HepG2 (cell line): ENCODE results near the gene BLOC1S4. TPM values are rescaled to one million over a fixed set of nuclear protein-coding genes. Genes with fewer than 3 reads are reported as not detected.
A peak's percentile ranks its signal among the peaks of the same experiment; 100 is the strongest.

Experiments used
- GPN1 ChIP-seq: sonication (generic); formaldehyde crosslinking; IDR thresholded peaks from 2 replicates; pipeline ENCODE4 v1.5.1; 2020; ENCODE audit warnings: missing genetic modification reagents, borderline replicate concordance
- IRF2 ChIP-seq: IDR thresholded peaks from 2 replicates; pipeline ENCODE4 v1.6.1; 2018; ENCODE audit warnings: missing genetic modification reagents, missing compliant biosample characterization
- JUNB ChIP-seq: sonication (generic); formaldehyde crosslinking; IDR thresholded peaks from 2 replicates; pipeline ENCODE4 v1.8.0; 2022; ENCODE audit warnings: missing genetic modification reagents, mild to moderate bottlenecking, borderline replicate concordance
- KLF11 ChIP-seq: IDR thresholded peaks from 2 replicates; pipeline ENCODE4 v1.6.1; 2016; ENCODE audit warnings: missing compliant biosample characterization
- MXI1 ChIP-seq: IDR thresholded peaks from 3 replicates; pipeline ENCODE4 v1.6.1; 2012; ENCODE audit warnings: low read depth, low read length, inconsistent platforms, borderline replicate concordance
- PHF8 ChIP-seq: sonication (generic); formaldehyde crosslinking; IDR thresholded peaks from 2 replicates; pipeline ENCODE4 v1.5.0; 2020; ENCODE audit warnings: missing genetic modification reagents
- PPARG ChIP-seq: conservative IDR thresholded peaks from 2 replicates; pipeline ENCODE4 v1.6.1; 2016; ENCODE audit warnings: missing biosample characterization, missing genetic modification reagents
- SPEN ChIP-seq: sonication (generic); formaldehyde crosslinking; IDR thresholded peaks from 2 replicates; pipeline ENCODE4 v1.5.1; 2020; ENCODE audit warnings: low read depth, mild to moderate bottlenecking, missing genetic modification reagents
- ZMAT3 ChIP-seq: sonication (generic); formaldehyde crosslinking; conservative IDR thresholded peaks from 2 replicates; pipeline ENCODE4 v1.7.0; 2021; ENCODE audit warnings: missing genetic modification reagents
- ZNF775 ChIP-seq: sonication (generic); formaldehyde crosslinking; IDR thresholded peaks from 2 replicates; pipeline ENCODE4 v1.4.0; 2020; ENCODE audit warnings: missing genetic modification reagents, mild to moderate bottlenecking, moderate library complexity, borderline replicate concordance
- polyA plus RNA-seq, 8 experiments: library from polyadenylated mRNA; depleted of rRNA in 3 of 8; stranded (reverse) in 7 of 8; unstranded in 1 of 8; fragments of >200 nt; fragmentation: Illumina TruSeq in 4 of 8; extraction: Trizol in 4 of 8; gene quantifications; 2 replicates each; pipeline versions ENCODE4 v1.2.1 to v1.2.3, GENCODE V29; 2011 to 2016; ENCODE audit warnings: low read depth in 4 of 8, missing spikeins in 1 of 8, mixed read lengths in 1 of 8; ENCODE audit not compliant: insufficient read depth in 1 of 8
- total RNA-seq, 5 experiments: library from RNA; depleted of rRNA; stranded (reverse); fragments of >200 nt; fragmentation: Illumina TruSeq; extraction: Trizol; gene quantifications; 2 replicates each; pipeline ENCODE4 v1.2.3, GENCODE V29; 2016; ENCODE audit warnings: low read depth in 1 of 5
- TF ChIP-seq, protein P1 (sequence below): sonication (generic); formaldehyde crosslinking; IDR thresholded peaks from 2 replicates; pipeline ENCODE4 v1.8.0; 2022; ENCODE audit warnings: low read depth, missing genetic modification reagents
- TF ChIP-seq, protein P2 (sequence below): sonication (generic); formaldehyde crosslinking; IDR thresholded peaks from 2 replicates; pipeline ENCODE4 v1.8.0; 2022; ENCODE audit warnings: missing genetic modification reagents, mild to moderate bottlenecking, moderate library complexity, borderline replicate concordance
- TF ChIP-seq, protein P3 (sequence below): sonication (generic); formaldehyde crosslinking; IDR thresholded peaks from 2 replicates; pipeline ENCODE4 v1.4.0; 2020; ENCODE audit warnings: mild to moderate bottlenecking, missing genetic modification reagents
- TF ChIP-seq, protein P4 (sequence below): sonication (generic); formaldehyde crosslinking; IDR thresholded peaks from 2 replicates; pipeline ENCODE4 v1.4.0; 2020; ENCODE audit warnings: missing genetic modification reagents
- TF ChIP-seq, protein P5 (sequence below): sonication (generic); formaldehyde crosslinking; IDR thresholded peaks from 2 replicates; pipeline ENCODE4 v1.8.0; 2022; ENCODE audit warnings: mild to moderate bottlenecking, missing genetic modification reagents; ENCODE audit not compliant: insufficient replicate concordance

The BLOC1S4 gene
- total and polyA plus RNA-seq, 2 of the 13 experiments (the other 11 are each of a cell fraction or from before 2014, with no cell fraction given), result 15.5 to 20.9 TPM

DNA sequence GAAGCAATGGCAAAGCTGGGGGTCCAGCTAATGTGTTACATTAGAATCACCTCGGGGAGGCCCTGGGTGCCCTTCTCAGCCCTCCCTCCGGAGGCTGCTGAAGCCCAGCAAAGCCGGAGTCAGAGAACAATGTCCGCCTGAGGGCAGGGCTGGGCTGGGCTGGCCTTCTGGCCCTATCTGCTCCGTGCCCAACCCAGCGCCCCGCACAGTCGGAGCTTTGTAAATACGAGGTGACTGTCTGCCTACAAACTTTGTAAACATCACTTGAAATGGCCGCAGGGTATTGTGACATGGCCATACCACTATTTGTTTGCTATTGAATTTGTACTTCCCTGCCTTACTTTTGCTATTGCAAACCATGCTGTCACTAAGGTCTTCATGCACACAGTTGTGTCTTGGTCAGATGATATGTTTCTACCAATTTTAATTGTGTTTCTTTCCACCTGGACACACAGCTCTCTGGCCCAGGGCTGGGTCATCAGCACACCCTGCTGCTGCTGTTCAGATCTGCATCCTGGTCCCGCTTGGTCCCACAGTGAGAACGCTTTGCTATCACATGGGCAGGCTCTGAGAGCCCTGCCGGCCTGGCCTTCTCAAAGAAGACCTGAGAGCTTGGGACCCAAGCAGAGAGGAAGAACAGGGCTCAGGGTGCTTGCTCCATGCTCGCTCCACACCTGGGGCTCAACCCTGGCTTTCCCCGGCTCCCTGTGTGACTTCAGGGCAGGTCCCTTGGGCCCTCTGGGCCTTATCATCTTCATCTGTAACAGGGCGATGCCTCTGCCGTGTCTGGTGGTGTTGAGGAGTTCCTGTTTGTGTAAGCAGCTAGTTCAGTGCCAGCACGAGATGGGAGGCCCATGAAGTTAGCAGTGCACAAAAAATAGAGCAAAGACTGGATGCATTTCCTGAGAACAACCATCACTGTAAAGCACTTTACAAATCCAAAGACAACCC is 20.0 kb upstream of the BLOC1S4 start (continued):
- TF ChIP-seq, protein P1, sequence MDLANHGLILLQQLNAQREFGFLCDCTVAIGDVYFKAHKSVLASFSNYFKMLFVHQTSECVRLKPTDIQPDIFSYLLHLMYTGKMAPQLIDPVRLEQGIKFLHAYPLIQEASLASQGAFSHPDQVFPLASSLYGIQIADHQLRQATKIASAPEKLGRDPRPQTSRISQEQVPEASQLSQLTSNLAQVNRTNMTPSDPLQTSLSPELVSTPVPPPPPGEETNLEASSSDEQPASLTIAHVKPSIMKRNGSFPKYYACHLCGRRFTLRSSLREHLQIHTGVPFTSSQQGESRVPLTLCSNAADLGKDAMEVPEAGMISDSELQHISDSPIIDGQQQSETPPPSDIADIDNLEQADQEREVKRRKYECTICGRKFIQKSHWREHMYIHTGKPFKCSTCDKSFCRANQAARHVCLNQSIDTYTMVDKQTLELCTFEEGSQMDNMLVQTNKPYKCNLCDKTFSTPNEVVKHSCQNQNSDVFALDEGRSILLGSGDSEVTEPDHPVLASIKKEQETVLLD (CRISPR knock-in tag), result no peak
- TF ChIP-seq ZMAT3 (peak; percentile 75), PPARG (CRISPR knock-in tag) (peak; percentile 94), KLF11 (CRISPR knock-in tag) (peak; percentile 69; the same call in 1 of the 2 replicates), ZNF775 (CRISPR knock-in tag) (no peak), PHF8 (CRISPR knock-in tag) (peak; percentile 65), GPN1 (CRISPR knock-in tag) (no peak), MXI1 (peak; percentile 94; the same call in 2 of the 3 replicates), JUNB (CRISPR knock-in tag) (no peak), SPEN (CRISPR knock-in tag) (peak; percentile 96), IRF2 (CRISPR knock-in tag) (peak; percentile 94)
- TF ChIP-seq, protein P2, sequence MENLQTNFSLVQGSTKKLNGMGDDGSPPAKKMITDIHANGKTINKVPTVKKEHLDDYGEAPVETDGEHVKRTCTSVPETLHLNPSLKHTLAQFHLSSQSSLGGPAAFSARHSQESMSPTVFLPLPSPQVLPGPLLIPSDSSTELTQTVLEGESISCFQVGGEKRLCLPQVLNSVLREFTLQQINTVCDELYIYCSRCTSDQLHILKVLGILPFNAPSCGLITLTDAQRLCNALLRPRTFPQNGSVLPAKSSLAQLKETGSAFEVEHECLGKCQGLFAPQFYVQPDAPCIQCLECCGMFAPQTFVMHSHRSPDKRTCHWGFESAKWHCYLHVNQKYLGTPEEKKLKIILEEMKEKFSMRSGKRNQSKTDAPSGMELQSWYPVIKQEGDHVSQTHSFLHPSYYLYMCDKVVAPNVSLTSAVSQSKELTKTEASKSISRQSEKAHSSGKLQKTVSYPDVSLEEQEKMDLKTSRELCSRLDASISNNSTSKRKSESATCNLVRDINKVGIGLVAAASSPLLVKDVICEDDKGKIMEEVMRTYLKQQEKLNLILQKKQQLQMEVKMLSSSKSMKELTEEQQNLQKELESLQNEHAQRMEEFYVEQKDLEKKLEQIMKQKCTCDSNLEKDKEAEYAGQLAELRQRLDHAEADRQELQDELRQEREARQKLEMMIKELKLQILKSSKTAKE (CRISPR knock-in tag), result no peak
- TF ChIP-seq, protein P3, sequence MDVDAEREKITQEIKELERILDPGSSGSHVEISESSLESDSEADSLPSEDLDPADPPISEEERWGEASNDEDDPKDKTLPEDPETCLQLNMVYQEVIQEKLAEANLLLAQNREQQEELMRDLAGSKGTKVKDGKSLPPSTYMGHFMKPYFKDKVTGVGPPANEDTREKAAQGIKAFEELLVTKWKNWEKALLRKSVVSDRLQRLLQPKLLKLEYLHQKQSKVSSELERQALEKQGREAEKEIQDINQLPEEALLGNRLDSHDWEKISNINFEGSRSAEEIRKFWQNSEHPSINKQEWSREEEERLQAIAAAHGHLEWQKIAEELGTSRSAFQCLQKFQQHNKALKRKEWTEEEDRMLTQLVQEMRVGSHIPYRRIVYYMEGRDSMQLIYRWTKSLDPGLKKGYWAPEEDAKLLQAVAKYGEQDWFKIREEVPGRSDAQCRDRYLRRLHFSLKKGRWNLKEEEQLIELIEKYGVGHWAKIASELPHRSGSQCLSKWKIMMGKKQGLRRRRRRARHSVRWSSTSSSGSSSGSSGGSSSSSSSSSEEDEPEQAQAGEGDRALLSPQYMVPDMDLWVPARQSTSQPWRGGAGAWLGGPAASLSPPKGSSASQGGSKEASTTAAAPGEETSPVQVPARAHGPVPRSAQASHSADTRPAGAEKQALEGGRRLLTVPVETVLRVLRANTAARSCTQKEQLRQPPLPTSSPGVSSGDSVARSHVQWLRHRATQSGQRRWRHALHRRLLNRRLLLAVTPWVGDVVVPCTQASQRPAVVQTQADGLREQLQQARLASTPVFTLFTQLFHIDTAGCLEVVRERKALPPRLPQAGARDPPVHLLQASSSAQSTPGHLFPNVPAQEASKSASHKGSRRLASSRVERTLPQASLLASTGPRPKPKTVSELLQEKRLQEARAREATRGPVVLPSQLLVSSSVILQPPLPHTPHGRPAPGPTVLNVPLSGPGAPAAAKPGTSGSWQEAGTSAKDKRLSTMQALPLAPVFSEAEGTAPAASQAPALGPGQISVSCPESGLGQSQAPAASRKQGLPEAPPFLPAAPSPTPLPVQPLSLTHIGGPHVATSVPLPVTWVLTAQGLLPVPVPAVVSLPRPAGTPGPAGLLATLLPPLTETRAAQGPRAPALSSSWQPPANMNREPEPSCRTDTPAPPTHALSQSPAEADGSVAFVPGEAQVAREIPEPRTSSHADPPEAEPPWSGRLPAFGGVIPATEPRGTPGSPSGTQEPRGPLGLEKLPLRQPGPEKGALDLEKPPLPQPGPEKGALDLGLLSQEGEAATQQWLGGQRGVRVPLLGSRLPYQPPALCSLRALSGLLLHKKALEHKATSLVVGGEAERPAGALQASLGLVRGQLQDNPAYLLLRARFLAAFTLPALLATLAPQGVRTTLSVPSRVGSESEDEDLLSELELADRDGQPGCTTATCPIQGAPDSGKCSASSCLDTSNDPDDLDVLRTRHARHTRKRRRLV, result peak; percentile 70; the same call in 1 of the 2 replicates
- TF ChIP-seq, protein P4, sequence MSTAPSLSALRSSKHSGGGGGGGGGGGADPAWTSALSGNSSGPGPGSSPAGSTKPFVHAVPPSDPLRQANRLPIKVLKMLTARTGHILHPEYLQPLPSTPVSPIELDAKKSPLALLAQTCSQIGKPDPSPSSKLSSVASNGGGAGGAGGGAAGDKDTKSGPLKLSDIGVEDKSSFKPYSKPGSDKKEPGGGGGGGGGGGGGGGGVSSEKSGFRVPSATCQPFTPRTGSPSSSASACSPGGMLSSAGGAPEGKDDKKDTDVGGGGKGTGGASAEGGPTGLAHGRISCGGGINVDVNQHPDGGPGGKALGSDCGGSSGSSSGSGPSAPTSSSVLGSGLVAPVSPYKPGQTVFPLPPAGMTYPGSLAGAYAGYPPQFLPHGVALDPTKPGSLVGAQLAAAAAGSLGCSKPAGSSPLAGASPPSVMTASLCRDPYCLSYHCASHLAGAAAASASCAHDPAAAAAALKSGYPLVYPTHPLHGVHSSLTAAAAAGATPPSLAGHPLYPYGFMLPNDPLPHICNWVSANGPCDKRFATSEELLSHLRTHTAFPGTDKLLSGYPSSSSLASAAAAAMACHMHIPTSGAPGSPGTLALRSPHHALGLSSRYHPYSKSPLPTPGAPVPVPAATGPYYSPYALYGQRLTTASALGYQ (CRISPR knock-in tag), result peak; percentile 96; the same call in 1 of the 2 replicates
- TF ChIP-seq, protein P5, sequence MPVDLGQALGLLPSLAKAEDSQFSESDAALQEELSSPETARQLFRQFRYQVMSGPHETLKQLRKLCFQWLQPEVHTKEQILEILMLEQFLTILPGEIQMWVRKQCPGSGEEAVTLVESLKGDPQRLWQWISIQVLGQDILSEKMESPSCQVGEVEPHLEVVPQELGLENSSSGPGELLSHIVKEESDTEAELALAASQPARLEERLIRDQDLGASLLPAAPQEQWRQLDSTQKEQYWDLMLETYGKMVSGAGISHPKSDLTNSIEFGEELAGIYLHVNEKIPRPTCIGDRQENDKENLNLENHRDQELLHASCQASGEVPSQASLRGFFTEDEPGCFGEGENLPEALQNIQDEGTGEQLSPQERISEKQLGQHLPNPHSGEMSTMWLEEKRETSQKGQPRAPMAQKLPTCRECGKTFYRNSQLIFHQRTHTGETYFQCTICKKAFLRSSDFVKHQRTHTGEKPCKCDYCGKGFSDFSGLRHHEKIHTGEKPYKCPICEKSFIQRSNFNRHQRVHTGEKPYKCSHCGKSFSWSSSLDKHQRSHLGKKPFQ, result peak; percentile 55
